ENCODE data around the gene CST6. TPM values are rescaled to one million over a fixed set of nuclear protein-coding genes. Genes with fewer than 3 reads are reported as not detected.
A peak's percentile ranks its signal among the peaks of the same experiment; 100 is the strongest.
"Not testable (repeated sequence)": the region's sequence is repeated elsewhere in the genome, so short reads cannot be mapped to it uniquely, and the experiment has no call there.

The CST6 gene
- total and polyA plus RNA-seq, 9 donors: 1.0 TPM; not detected in 8

DNA sequence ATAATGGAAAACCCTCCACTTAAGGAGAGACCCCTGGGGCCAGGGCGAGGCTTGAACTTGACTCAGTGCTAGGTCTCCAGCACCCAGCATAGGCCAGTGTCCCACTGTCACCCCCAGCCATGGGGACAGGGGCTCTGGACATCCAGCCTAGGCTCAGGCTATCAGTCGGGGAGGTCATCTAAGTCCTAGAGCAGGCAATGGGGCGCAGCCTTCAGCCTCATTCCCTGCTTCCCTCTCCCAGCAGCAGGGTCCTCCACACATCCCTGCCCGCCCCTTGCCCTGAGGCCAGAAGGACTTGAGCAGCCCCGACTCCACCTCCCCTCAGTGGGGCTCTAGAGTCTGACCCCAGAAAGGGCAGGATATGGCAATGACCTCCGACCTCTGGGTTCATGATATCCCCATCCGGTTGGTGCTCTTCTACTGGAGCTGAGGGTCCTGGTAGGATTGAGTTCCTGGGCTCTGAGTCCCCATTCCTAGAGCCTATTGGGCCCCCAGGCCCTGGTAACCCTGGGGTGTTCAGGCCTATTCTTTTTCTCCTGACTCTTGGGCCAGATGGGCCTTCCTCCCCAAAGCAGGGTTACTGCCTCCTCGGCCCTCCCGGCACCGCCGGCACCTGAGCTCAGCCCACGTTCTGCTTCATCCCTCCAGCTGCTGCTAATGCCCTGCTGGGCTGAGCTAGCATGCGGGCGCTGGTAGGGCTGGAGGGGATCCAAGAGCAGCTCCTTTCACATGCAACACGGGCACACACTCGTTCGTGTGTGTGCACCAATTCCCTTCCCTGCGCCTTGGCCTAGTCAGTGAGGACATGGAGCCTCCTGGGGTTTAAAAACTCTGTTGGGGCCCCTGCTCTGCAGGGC lies 4.4 kb downstream of the CST6 start:
- DNase-seq: no peak

DNA sequence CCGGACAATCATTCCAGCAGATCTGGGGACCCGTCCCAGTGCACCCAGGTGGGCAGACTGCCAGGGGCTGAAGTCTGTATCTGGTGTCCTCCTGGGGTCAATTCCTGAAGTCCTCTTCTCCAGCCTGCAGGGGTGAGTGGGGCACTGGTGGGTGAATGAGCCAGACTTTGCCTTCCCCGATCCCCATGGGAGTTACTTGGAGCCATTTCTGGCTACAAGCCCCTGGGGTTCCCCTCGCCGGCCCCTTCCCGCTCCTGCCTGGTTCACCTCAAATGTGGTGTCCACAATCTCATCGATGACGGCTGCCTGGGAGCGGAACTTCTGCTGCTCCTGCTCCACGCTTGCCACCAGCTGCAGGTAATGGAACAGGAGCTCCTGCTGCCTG lies 5.0 kb downstream of the CST6 start:
- no peak overlapping the region for H3K27ac ChIP-seq (ENCODE audit: low read length)
- no peaks in the 10 kb centered on the region for H3K9me3 ChIP-seq (replicated peaks; ENCODE audit: control insufficient read depth, low read depth, low read length)
- WGBS (ENCODE audit: insufficient coverage): 85% methylated on average over 9 of the region's 10 CpGs

More for the DNA sequence above, 4.4 kb downstream of the CST6 start:
- Histone ChIP-seq H3K4me1 (ENCODE audit: control insufficient read depth, insufficient read depth, low read length) (peaks cover 12% of the 10 kb centered on the region), H3K27ac (ENCODE audit: low read length) (no peak overlapping the region), H3K27me3 (ENCODE audit: control insufficient read depth, insufficient read depth, low read length) (peaks cover 27% of the 10 kb centered on the region), H3K9me3 (replicated peaks; ENCODE audit: control insufficient read depth, low read depth, low read length) (no peaks in the 10 kb centered on the region), H3K36me3 (ENCODE audit: control insufficient read depth, insufficient read depth, low read length) (no peaks in the 10 kb centered on the region), H3K4me3 (ENCODE audit: low read length) (no peak overlapping the region)
- WGBS (ENCODE audit: insufficient coverage): 72% methylated on average over 14 of the region's 18 CpGs

DNA sequence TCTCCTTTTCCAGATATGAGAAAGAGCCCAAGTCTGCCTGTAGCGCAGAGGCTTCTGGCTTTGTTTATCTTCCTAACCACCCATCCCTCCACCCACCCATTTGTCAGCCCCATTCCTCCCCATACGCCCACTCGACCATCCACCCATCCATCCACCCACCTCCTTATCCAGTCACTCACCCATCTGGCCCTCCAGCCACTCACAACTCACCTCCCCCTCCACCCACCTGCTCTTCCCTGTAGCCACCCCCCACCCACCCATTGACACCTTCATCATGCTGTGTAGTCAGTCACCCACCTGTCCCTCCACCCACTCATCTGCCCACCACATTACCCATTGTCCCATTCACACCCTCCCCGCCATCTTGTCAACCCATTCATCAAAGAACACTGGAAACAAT lies 5.5 kb downstream of the CST6 start:
- 86% methylated on average over 3 of the region's 4 CpGs for WGBS (ENCODE audit: insufficient coverage)
- H3K36me3 ChIP-seq (ENCODE audit: control insufficient read depth, insufficient read depth, low read length): no peaks in the 10 kb centered on the region
- H3K9me3 ChIP-seq (replicated peaks; ENCODE audit: control insufficient read depth, low read depth, low read length): no peaks in the 10 kb centered on the region
- peaks cover 13% of the 10 kb centered on the region for H3K4me1 ChIP-seq (ENCODE audit: control insufficient read depth, insufficient read depth, low read length)
- DNase-seq: no peak
- peaks cover 18% of the 10 kb centered on the region for H3K27me3 ChIP-seq (ENCODE audit: control insufficient read depth, insufficient read depth, low read length)
- no peak overlapping the region for H3K4me3 ChIP-seq (ENCODE audit: low read length)
- H3K27ac ChIP-seq (ENCODE audit: low read length): no peak overlapping the region

More for the DNA sequence above, 5.0 kb downstream of the CST6 start:
- no peak overlapping the region for H3K4me3 ChIP-seq (ENCODE audit: low read length)
- peaks cover 21% of the 10 kb centered on the region for H3K27me3 ChIP-seq (ENCODE audit: control insufficient read depth, insufficient read depth, low read length)
- H3K4me1 ChIP-seq (ENCODE audit: control insufficient read depth, insufficient read depth, low read length): peaks cover 12% of the 10 kb centered on the region
- H3K36me3 ChIP-seq (ENCODE audit: control insufficient read depth, insufficient read depth, low read length): no peaks in the 10 kb centered on the region
- no peak for DNase-seq

DNA sequence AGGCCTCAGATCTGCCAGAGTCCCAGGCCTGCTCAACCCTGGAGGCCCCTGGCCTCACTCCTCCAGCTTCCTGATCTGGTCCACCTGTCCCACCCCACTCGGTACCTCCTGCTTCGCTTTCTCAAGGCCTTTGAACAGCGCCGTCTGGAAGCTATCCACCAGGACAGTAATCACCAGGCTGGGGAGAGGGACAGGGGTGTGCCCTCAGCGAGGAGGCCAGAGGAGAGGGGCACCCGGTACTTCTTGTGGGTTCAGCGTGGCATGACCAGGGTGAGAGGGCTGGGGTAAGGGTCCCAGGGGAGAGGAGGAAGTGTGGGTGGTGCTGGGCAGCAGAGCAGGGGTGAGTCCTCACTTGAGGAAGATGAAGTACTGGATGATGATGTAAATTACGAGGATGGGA lies 8.4 kb downstream of the CST6 start:
- Histone ChIP-seq H3K9me3 (replicated peaks; ENCODE audit: control insufficient read depth, low read depth, low read length) (no peaks in the 10 kb centered on the region), H3K4me1 (ENCODE audit: control insufficient read depth, insufficient read depth, low read length) (peaks cover 17% of the 10 kb centered on the region), H3K27me3 (ENCODE audit: control insufficient read depth, insufficient read depth, low read length) (peaks cover 12% of the 10 kb centered on the region), H3K27ac (ENCODE audit: low read length) (no peak overlapping the region), H3K4me3 (ENCODE audit: low read length) (no peak overlapping the region), H3K36me3 (ENCODE audit: control insufficient read depth, insufficient read depth, low read length) (no peaks in the 10 kb centered on the region)
- no peak for DNase-seq
- WGBS (ENCODE audit: insufficient coverage): 63% methylated on average over 5 of the region's 8 CpGs

DNA sequence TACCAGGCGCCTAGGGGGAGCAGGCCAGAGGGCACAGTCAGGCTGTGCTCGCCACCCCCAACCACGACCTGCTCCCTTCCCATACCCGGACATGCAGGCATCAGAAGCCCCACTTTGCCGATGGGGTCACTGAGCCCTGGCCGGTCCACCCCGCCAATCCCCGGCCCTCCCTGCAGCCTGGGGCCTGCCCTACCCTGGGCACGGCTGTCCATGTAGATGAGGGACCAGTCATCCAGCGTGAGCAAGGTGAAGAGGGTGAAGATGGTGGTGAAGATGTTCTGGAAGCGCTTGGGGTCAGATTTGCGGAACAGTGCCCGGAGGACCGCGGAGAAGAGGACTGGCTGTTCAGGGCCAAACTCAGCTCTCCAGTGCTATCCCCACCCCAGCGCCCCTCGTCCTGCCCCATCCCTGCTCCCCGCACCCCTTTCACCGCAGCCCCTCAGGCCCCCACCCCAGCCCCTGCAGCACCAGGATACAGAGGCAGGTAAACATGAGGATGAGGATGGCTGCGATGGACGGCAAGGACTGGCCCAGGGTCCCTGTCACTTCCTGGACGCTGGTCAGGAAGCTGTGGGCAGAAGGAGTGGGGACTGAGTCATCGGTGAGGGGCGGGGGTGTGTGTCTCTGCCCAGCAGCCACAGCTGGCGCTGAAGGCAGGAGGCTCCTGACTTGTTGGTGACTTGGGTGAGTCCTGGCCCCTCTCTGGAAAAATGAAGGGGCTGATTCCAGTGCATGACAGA lies 9.0 kb downstream of the CST6 start:
- H3K4me3 ChIP-seq (ENCODE audit: low read length): no peak overlapping the region
- H3K36me3 ChIP-seq (ENCODE audit: control insufficient read depth, insufficient read depth, low read length): no peaks in the 10 kb centered on the region
- WGBS (ENCODE audit: insufficient coverage): 79% methylated on average over 15 of the region's 25 CpGs
- no peak overlapping the region for H3K27ac ChIP-seq (ENCODE audit: low read length)
- DNase-seq: no peak
- H3K4me1 ChIP-seq (ENCODE audit: control insufficient read depth, insufficient read depth, low read length): peaks cover 12% of the 10 kb centered on the region
- H3K27me3 ChIP-seq (ENCODE audit: control insufficient read depth, insufficient read depth, low read length): peaks cover 12% of the 10 kb centered on the region
- H3K9me3 ChIP-seq (replicated peaks; ENCODE audit: control insufficient read depth, low read depth, low read length): no peaks in the 10 kb centered on the region

DNA sequence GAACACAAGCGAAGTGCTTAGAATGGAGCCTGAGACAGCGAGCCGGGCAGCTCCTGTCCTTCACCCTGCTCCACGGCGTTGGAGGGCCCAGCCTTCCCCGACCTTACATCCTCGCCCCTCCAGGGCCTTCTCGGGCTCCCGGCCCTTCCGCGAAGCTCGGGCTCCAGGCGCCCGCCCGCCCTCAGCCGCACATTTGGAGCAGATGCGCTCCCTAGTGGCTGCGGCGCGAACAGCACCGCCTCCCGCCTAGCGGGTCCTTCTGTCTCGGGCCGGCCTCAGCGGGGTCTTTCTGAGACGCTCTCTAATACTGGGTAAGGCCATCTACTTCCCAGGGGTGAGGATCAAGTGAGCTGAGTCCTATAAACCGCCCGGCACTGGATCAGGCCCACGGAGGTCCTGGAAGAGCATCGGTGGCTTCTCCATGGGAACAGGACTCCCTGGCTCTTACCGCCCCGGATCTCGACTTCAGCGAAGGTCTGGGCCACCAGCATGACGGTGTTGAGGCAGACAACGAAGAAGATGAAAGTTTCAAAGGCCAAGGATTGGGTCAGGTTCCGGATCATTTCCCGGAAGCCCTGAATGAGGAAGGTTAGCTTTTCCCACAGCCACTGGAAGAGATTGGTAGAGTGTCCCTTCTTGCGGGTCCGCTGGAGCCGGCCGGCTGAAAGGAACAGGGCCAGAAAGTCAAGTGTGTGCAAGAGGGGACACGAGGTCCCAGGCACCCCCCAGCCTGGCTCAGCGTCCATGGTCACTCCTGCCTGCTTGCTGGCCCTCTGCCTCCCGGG lies 10.8 kb downstream of the CST6 start:
- Histone ChIP-seq H3K9me3 (replicated peaks; ENCODE audit: control insufficient read depth, low read depth, low read length) (no peaks in the 10 kb centered on the region), H3K4me1 (ENCODE audit: control insufficient read depth, insufficient read depth, low read length) (peaks cover 7% of the 10 kb centered on the region), H3K27ac (ENCODE audit: low read length) (no peak overlapping the region), H3K27me3 (ENCODE audit: control insufficient read depth, insufficient read depth, low read length) (peaks cover 12% of the 10 kb centered on the region), H3K36me3 (ENCODE audit: control insufficient read depth, insufficient read depth, low read length) (no peaks in the 10 kb centered on the region), H3K4me3 (ENCODE audit: low read length) (no peak overlapping the region)
- WGBS (ENCODE audit: insufficient coverage): 25% methylated on average over 46 of the region's 46 CpGs
- DNase-seq: peak; percentile 55

DNA sequence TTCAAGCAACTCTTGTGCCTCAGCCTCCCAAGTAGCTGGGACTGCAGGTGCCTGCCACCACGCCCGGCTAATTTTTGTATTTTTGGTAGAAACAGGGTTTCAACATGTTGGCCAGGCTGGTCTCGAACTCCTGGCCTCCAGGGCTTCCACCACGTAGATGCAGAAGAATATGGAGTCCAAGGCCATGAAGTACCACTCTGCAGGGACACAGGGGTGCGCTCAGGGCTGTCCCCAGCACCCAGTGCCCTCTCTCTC lies 11.3 kb downstream of the CST6 start:
- 88% methylated on average over 4 of the region's 5 CpGs for WGBS (ENCODE audit: insufficient coverage)
- H3K36me3 ChIP-seq (ENCODE audit: control insufficient read depth, insufficient read depth, low read length); H3K9me3 ChIP-seq (replicated peaks; ENCODE audit: control insufficient read depth, low read depth, low read length); H3K4me1 ChIP-seq (ENCODE audit: control insufficient read depth, insufficient read depth, low read length); H3K27ac ChIP-seq (ENCODE audit: low read length); H3K4me3 ChIP-seq (ENCODE audit: low read length); DNase-seq: not testable (repeated sequence)
- peaks cover 12% of the 10 kb centered on the region for H3K27me3 ChIP-seq (ENCODE audit: control insufficient read depth, insufficient read depth, low read length)

DNA sequence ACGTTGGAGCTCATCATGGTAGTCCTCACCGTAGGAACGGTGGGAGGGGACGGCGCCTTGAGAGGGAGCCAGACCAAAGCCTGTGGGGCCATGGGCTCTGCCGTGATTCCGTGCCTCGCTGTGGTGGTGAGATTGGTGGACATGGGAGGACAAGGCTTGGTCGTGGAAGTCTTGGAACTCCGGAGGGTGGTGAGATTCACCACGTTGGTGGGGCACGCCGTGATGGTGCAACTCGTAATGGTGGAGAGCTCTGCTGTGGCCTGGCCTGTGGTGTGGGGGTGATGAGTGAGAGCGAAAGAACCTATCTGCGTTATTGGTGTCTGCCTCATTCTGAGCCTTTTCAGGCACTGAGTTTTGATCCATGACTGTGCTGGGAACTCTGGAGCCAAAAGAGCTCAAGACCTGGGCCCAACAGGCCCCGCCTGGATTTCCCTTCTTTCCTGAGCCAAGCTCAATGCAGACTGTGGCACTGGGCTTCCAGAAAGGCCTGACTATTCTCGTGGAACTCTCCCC lies 14.3 kb downstream of the CST6 start, which contains the start of gene CATSPER1:
Gene CATSPER1, minus strand, starts transcription at position 463 of the 513 bp plus-strand sequence. Its CDS starts 100 bp downstream, at position 363.
- Histone ChIP-seq H3K36me3 (ENCODE audit: control insufficient read depth, insufficient read depth, low read length) (no peaks in the 10 kb centered on the region), H3K27me3 (ENCODE audit: control insufficient read depth, insufficient read depth, low read length) (peaks cover 12% of the 10 kb centered on the region), H3K4me3 (ENCODE audit: low read length) (no peak within 1 kb of the TSS), H3K27ac (ENCODE audit: low read length) (no peak within 1 kb of the TSS), H3K4me1 (ENCODE audit: control insufficient read depth, insufficient read depth, low read length) (peaks cover 7% of the 10 kb centered on the region), H3K9me3 (replicated peaks; ENCODE audit: control insufficient read depth, low read depth, low read length) (no peaks in the 10 kb centered on the region)
- WGBS (ENCODE audit: insufficient coverage): 85% methylated on average over 18 of the region's 18 CpGs
- no peak for DNase-seq

DNA sequence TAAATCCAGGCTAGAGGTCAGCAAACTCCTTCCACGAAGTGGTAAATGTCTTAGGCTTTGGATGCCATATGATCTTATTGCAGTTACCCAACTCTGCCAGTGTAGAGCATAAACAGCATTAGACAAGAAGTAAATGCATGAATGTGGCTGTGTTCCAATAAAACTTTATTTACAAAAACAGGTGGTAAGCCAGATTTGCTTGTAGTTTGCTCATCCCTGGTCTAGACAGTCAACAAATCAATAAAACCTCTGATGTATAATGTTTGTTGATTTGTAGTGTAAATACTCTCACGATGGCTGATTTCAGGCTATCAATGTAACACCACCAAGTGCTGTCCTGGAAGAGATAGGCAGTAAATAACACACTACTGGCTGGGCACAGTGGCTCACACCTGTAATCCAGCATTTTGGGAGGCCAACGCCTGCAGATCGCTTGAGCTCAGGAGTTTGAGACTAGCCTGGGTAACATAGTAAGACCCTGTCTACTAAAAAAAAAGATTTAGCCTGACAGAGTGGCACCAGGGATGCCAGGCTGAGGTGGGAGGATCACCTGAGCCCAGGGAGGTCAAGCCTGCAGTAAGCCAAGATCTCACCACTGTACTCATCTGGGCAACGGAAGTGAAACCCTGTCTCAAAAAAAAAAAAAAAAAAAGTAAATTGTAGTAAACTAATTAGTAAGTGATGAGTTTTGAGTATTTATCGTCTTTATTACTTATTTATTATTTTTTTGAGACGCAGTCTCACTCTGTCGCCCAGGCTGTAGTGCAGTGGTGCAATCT lies 21.3 kb downstream of the CST6 start:
- H3K4me3 ChIP-seq (ENCODE audit: low read length): no peak overlapping the region
- no peak overlapping the region for H3K27ac ChIP-seq (ENCODE audit: low read length)
- peaks cover 5% of the 10 kb centered on the region for H3K27me3 ChIP-seq (ENCODE audit: control insufficient read depth, insufficient read depth, low read length)
- H3K36me3 ChIP-seq (ENCODE audit: control insufficient read depth, insufficient read depth, low read length): no peaks in the 10 kb centered on the region
- WGBS (ENCODE audit: insufficient coverage): 86% methylated on average over 2 of the region's 8 CpGs
- H3K4me1 ChIP-seq (ENCODE audit: control insufficient read depth, insufficient read depth, low read length): no peaks in the 10 kb centered on the region
- no peak for DNase-seq
- H3K9me3 ChIP-seq (replicated peaks; ENCODE audit: control insufficient read depth, low read depth, low read length): no peaks in the 10 kb centered on the region

All from muscle of leg (tissue), 11 donors.